Fibroblast of lung (primary cell): Measurements from ENCODE around the gene CEP72. TPM values are rescaled to one million over a fixed set of nuclear protein-coding genes. Genes with fewer than 3 reads are reported as not detected.

ENCODE experiments used
- DNase-seq, 2 donors: peaks; one replicate each; pipeline versions ENCODE4 v3.0.0 to v3.0.0-alpha.2; 2010; ENCODE audit warnings: low read depth in 2 of 2
- H2AFZ ChIP-seq: 2 replicates; pipeline ENCODE4 v1.5.1; 2012; ENCODE audit warnings: low read length, control low read depth, inconsistent platforms
- H3K27ac ChIP-seq: 2 replicates; pipeline ENCODE4 v1.5.1; 2011; ENCODE audit warnings: low read length, control low read depth; ENCODE audit not compliant: insufficient read depth
- H3K27me3 ChIP-seq: 2 replicates; pipeline ENCODE4 v1.5.1; 2011; ENCODE audit warnings: mild to moderate bottlenecking, low read length; ENCODE audit not compliant: control insufficient read depth, insufficient read depth
- H3K36me3 ChIP-seq: 2 replicates; pipeline ENCODE4 v1.5.1; 2011; ENCODE audit warnings: low read length; ENCODE audit not compliant: control insufficient read depth, insufficient read depth
- H3K4me1 ChIP-seq: 2 replicates; pipeline ENCODE4 v1.5.1; 2011; ENCODE audit warnings: low read length; ENCODE audit not compliant: control insufficient read depth, insufficient read depth; ENCODE audit errors: extremely low read depth
- H3K4me2 ChIP-seq: 2 replicates; pipeline ENCODE4 v1.5.1; 2011; ENCODE audit warnings: low read length, control low read depth; ENCODE audit not compliant: insufficient read depth; ENCODE audit errors: extremely low read depth
- H3K4me3 ChIP-seq, 4 experiments: fragments of 200-600 bp in 1 of 4; sonication (generic) in 1 of 4; replicated peaks in 1 of 4; 2 replicates each; pipeline ENCODE4 v1.5.1; 2011 to 2016; ENCODE audit warnings: low read length in 4 of 4, low read depth in 3 of 4, mild to moderate bottlenecking in 3 of 4, control low read depth in 2 of 4, inconsistent platforms in 1 of 4, mixed read lengths in 1 of 4; ENCODE audit not compliant: insufficient read depth in 1 of 4; ENCODE audit errors: control extremely low read depth in 1 of 4
- H3K79me2 ChIP-seq: 2 replicates; pipeline ENCODE4 v1.5.1; 2012; ENCODE audit warnings: mild to moderate bottlenecking, low read length, inconsistent platforms; ENCODE audit not compliant: control insufficient read depth, insufficient read depth
- H3K9ac ChIP-seq: 2 replicates; pipeline ENCODE4 v1.5.1; 2011; ENCODE audit warnings: mild to moderate bottlenecking, low read length, control low read depth; ENCODE audit not compliant: insufficient read depth
- H3K9me3 ChIP-seq: 2 replicates; pipeline ENCODE4 v1.5.1; 2012; ENCODE audit warnings: low read depth, low read length; ENCODE audit not compliant: control insufficient read depth, insufficient read depth
- H4K20me1 ChIP-seq: 2 replicates; pipeline ENCODE4 v1.5.1; 2011; ENCODE audit warnings: low read length; ENCODE audit not compliant: control insufficient read depth, insufficient read depth; ENCODE audit errors: extremely low read depth
- CTCF ChIP-seq, 2 donors: IDR thresholded peaks in 1 of 2; conservative IDR thresholded peaks in 1 of 2; 1 replicate in 1 of 2; 2 replicates in 1 of 2; pipeline ENCODE4 v1.5.1; 2011 to 2012; ENCODE audit warnings: low read length in 2 of 2, control low read depth in 1 of 2, inconsistent platforms in 1 of 2, low read depth in 1 of 2, mild to moderate bottlenecking in 1 of 2
- EZH2 ChIP-seq: IDR thresholded peaks from 2 replicates; pipeline ENCODE4 v1.5.1; 2012; ENCODE audit warnings: low read length, control low read depth, mild to moderate bottlenecking; ENCODE audit errors: missing control alignments
- polyA plus RNA-seq, 2 donors: library from polyadenylated mRNA; depleted of rRNA in 1 of 2; stranded (reverse) in 1 of 2; unstranded in 1 of 2; fragments of >200 nt; gene quantifications; 2 replicates each; pipeline ENCODE4 v1.2.1, GENCODE V29; 2011 to 2012; ENCODE audit warnings: missing spikeins in 1 of 2
- total RNA-seq: library from RNA; depleted of rRNA; stranded (reverse); fragments of >200 nt; gene quantifications from 2 replicates; pipeline ENCODE4 v1.2.1, GENCODE V29; 2014

CEP72 gene
- total and polyA plus RNA-seq, 2 donors (not counting 1 experiment from before 2014, with no cell fraction given), result 0.92 to 2.5 TPM

DNA sequence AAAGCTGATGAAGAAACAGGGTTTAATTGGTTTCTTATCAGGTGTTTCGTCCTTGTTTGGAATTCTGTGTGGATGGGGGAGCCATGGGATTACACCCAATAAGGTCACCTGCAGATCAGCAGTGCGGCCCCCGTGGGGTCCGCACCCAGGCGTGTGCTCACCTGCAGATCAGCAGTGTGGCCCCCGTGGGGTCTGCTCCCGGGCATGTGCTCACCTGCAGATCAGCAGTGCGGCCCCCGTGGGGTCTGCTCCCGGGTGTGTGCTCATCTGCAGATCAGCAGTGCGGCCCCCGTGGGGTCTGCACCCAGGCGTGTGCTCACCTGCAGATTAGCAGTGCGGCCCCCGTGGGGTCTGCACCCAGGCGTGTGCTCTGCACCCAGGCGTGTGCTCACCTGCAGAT is 41.7 kb upstream of the CEP72 start:
- H3K9me3 ChIP-seq, result no peaks in the 10 kb centered on the region
- TF ChIP-seq CTCF (conservative IDR thresholded peaks at IDR 0.05 in 1 of 2, IDR thresholded peaks at IDR 0.05 in 1 of 2; ENCODE audit: low read depth in 1 of 2, low read length in 2 of 2) (no peak), EZH2 (no peak)
- no peak overlapping the region for H3K27ac ChIP-seq
- H3K27me3 ChIP-seq, result peaks cover 21% of the 10 kb centered on the region
- H3K4me1 ChIP-seq, result no peaks in the 10 kb centered on the region
- H3K4me2 ChIP-seq, result no peak overlapping the region
- H4K20me1 ChIP-seq, result no peaks in the 10 kb centered on the region
- no peak overlapping the region for H3K9ac ChIP-seq
- H3K79me2 ChIP-seq, result no peaks in the 10 kb centered on the region
- no peak overlapping the region for H3K4me3 ChIP-seq
- no peak for DNase-seq
- H3K36me3 ChIP-seq, result no peaks in the 10 kb centered on the region
- no peak overlapping the region for H2AFZ ChIP-seq

- Histone ChIP-seq H3K27ac (no peak overlapping the region), H3K4me2 (no peak overlapping the region), H3K36me3 (no peaks in the 10 kb centered on the region), H3K79me2 (no peaks in the 10 kb centered on the region), H3K4me3 (no peak overlapping the region), H2AFZ (no peak overlapping the region), H3K9ac (no peak overlapping the region), H4K20me1 (no peaks in the 10 kb centered on the region), H3K27me3 (peaks cover 18% of the 10 kb centered on the region), H3K9me3 (no peaks in the 10 kb centered on the region), H3K4me1 (no peaks in the 10 kb centered on the region)
- TF ChIP-seq EZH2, result no peak
- no peak for DNase-seq
Measured at GRCh38 chr5:570886-571285, 41.3 kb upstream of the CEP72 start.

DNA sequence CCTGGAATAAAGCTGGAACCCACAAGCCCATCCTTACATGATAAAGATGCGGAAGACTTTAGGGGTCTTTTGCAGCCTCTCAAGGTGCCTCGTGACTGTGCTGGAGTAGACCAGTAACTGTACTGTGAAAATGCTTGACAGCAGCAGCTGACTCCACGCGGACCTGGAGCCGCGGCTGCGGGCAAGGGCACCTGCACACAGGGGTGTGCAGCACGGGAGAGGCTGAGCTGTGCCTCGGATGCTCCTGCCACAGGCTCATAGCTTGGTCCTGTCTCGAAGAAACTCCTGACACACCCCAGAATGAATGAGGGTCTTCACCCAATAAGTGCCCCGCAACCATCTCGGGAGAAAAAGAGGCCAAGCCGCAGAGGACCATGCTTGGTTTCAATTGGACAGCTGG is 40.3 kb upstream of the CEP72 start:
- H3K9ac ChIP-seq, result no peak overlapping the region
- no peaks in the 10 kb centered on the region for H3K4me1 ChIP-seq
- H3K27me3 ChIP-seq, result peaks cover 14% of the 10 kb centered on the region
- no peaks in the 10 kb centered on the region for H3K36me3 ChIP-seq
- no peak overlapping the region for H2AFZ ChIP-seq
- no peak for DNase-seq
- no peak overlapping the region for H3K4me2 ChIP-seq
- TF ChIP-seq EZH2 (no peak), CTCF (conservative IDR thresholded peaks at IDR 0.05 in 1 of 2, IDR thresholded peaks at IDR 0.05 in 1 of 2; ENCODE audit: low read depth in 1 of 2, low read length in 2 of 2) (no peak)
- no peak overlapping the region for H3K4me3 ChIP-seq
- H4K20me1 ChIP-seq, result no peaks in the 10 kb centered on the region
- no peak overlapping the region for H3K27ac ChIP-seq
- no peaks in the 10 kb centered on the region for H3K9me3 ChIP-seq
- H3K79me2 ChIP-seq, result no peaks in the 10 kb centered on the region
